GM23338 (cell line): ENCODE data around the gene TGIF2. TPM values are rescaled to one million over a fixed set of nuclear protein-coding genes. Genes with fewer than 3 reads are reported as not detected.
"Not testable (repeated sequence)": the region's sequence is repeated elsewhere in the genome, so short reads cannot be mapped to it uniquely, and the experiment has no call there.

Source experiments
- ATAC-seq: fragments of 200-7000 bp; cut with Tn5 transposase; 3 replicates; pipeline ENCODE4 v1.9.1; 2020
- DNase-seq: peaks from one replicate; pipeline ENCODE4 v3.0.0-alpha.2; 2015; ENCODE audit warnings: low spot score
- H2AFZ ChIP-seq: fragments of 200-600 bp; sonication (generic); 2 replicates; pipeline ENCODE4 v1.8.0; 2016; ENCODE audit warnings: antibody characterized with exemption, mild to moderate bottlenecking, moderate library complexity
- H3F3A ChIP-seq: fragments of 200-600 bp; sonication (generic); replicated peaks from 2 replicates; pipeline ENCODE4 v1.8.0; 2017; ENCODE audit warnings: antibody characterized with exemption, mixed run types, low read depth
- H3K27ac ChIP-seq: fragments of 200-600 bp; sonication (generic); 2 replicates; pipeline ENCODE4 v1.6.1; 2016; ENCODE audit warnings: low read depth
- H3K27me3 ChIP-seq: fragments of 200-600 bp; sonication (generic); 2 replicates; pipeline ENCODE4 v1.8.0; 2016; ENCODE audit warnings: mild to moderate bottlenecking, mixed run types, moderate library complexity; ENCODE audit not compliant: insufficient read depth
- H3K36me3 ChIP-seq: fragments of 200-600 bp; sonication (generic); 2 replicates; pipeline ENCODE4 v1.8.0; 2016; ENCODE audit warnings: mild to moderate bottlenecking; ENCODE audit not compliant: insufficient read depth
- H3K4me1 ChIP-seq: fragments of 200-600 bp; sonication (generic); 2 replicates; pipeline ENCODE4 v1.8.0; 2016; ENCODE audit warnings: mild to moderate bottlenecking, moderate library complexity; ENCODE audit not compliant: insufficient read depth
- H3K4me2 ChIP-seq: fragments of 200-600 bp; sonication (generic); 2 replicates; pipeline ENCODE4 v1.7.1; 2017; ENCODE audit warnings: mixed run types
- H3K4me3 ChIP-seq: fragments of 200-600 bp; sonication (generic); 2 replicates; pipeline ENCODE4 v1.6.1; 2016; ENCODE audit warnings: mixed run types
- H3K79me2 ChIP-seq: fragments of 200-600 bp; sonication (generic); replicated peaks from 2 replicates; pipeline ENCODE4 v1.8.0; 2017; ENCODE audit warnings: mild to moderate bottlenecking; ENCODE audit not compliant: insufficient read depth
- H3K9me2 ChIP-seq: fragments of 200-600 bp; sonication (generic); 2 replicates; pipeline ENCODE4 v1.8.0; 2017; ENCODE audit not compliant: insufficient read depth
- H4K20me1 ChIP-seq: fragments of 200-600 bp; sonication (generic); replicated peaks from 2 replicates; pipeline ENCODE4 v1.8.0; 2017; ENCODE audit warnings: mild to moderate bottlenecking; ENCODE audit not compliant: insufficient read depth
- H3K27ac Mint-ChIP-seq: 2 replicates; pipeline ENCODE4 v1.8.0; 2020; ENCODE audit warnings: inconsistent platforms, mild to moderate bottlenecking, moderate library complexity, mixed read lengths
- H3K27me3 Mint-ChIP-seq: 3 replicates; pipeline ENCODE4 v1.8.0; 2022; ENCODE audit warnings: low read depth, mild to moderate bottlenecking, moderate library complexity, mixed read lengths, inconsistent platforms; ENCODE audit not compliant: insufficient read depth, poor library complexity
- H3K36me3 Mint-ChIP-seq: 3 replicates; pipeline ENCODE4 v1.8.0; 2021; ENCODE audit warnings: low read depth, mild to moderate bottlenecking, inconsistent platforms, moderate library complexity, mixed read lengths
- H3K4me1 Mint-ChIP-seq: 3 replicates; pipeline ENCODE4 v1.8.0; 2020; ENCODE audit warnings: mild to moderate bottlenecking, inconsistent platforms, mixed read lengths
- H3K4me3 Mint-ChIP-seq: 3 replicates; pipeline ENCODE4 v1.8.0; 2021; ENCODE audit warnings: moderate library complexity, mild to moderate bottlenecking, inconsistent platforms, mixed read lengths
- H3K9me3 Mint-ChIP-seq: 3 replicates; pipeline ENCODE4 v1.8.0; 2020; ENCODE audit warnings: moderate library complexity, mild to moderate bottlenecking, inconsistent platforms, mixed read lengths
- ETS1 ChIP-seq: IDR thresholded peaks from 2 replicates; pipeline ENCODE4 v1.6.1; 2016; ENCODE audit warnings: antibody characterized with exemption
- EZH2 ChIP-seq: fragments of 200-600 bp; sonication (generic); IDR thresholded peaks from one replicate; pipeline ENCODE4 v1.8.0; 2017; ENCODE audit warnings: antibody characterized with exemption, mild to moderate bottlenecking, low read depth; ENCODE audit not compliant: unreplicated experiment
- EZH2phosphoT487 ChIP-seq: fragments of 200-600 bp; sonication (generic); IDR thresholded peaks from one replicate; pipeline ENCODE4 v1.8.1; 2018; ENCODE audit warnings: antibody characterized with exemption; ENCODE audit not compliant: unreplicated experiment
- JUNB ChIP-seq: IDR thresholded peaks from one replicate; pipeline ENCODE4 v1.6.1; 2016; ENCODE audit warnings: antibody characterized with exemption; ENCODE audit not compliant: unreplicated experiment
- NANOG ChIP-seq: IDR thresholded peaks from 2 replicates; pipeline ENCODE4 v1.6.1; 2016; ENCODE audit warnings: antibody characterized with exemption, borderline replicate concordance
- POLR2AphosphoS5 ChIP-seq: IDR thresholded peaks from 2 replicates; pipeline ENCODE4 v1.6.1; 2016; ENCODE audit warnings: antibody characterized with exemption, low read depth
- STAT1 ChIP-seq: IDR thresholded peaks from one replicate; pipeline ENCODE4 v1.6.1; 2016; ENCODE audit warnings: antibody characterized with exemption; ENCODE audit not compliant: unreplicated experiment
- ZNF114 ChIP-seq: fragments of 250-450 bp; sonication (Bioruptor Pico); IDR thresholded peaks from 2 replicates; pipeline ENCODE4 v1.5.0; 2020; ENCODE audit warnings: mild to moderate bottlenecking, moderate library complexity
- polyA plus RNA-seq: library from polyadenylated mRNA; unstranded; fragments of >200 nt; fragmentation: Nextera tagmentation; extraction: Ambion mirVana; gene quantifications from 2 replicates; pipeline ENCODE4 v1.2.1, GENCODE V29; 2016
- total RNA-seq: library from RNA; depleted of rRNA; stranded (reverse); fragments of >200 nt; shearing (Covaris generic); gene quantifications from 2 replicates; pipeline ENCODE4 v1.2.3, GENCODE V29; 2014

TGIF2 gene
- total and polyA plus RNA-seq, 2 experiments from 2014 or later = 47.6 to 63.2 TPM

DNA sequence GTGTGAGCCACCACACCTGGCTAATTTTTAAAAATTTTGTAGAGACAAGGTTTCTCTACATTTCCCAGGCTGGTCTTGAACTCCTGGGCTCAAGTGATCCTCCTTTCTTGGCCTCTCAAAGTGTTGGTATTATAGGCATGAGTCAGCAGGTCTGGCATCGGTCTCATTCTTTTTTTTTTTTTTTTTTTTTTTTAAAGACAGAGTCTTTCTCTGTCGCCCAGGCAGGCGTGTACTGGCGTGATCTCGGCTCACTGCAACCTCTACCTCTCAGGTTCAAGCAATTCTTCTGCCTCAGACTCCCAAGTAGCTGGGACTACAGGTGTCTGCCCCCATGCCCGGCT lies 35.0 kb downstream of the TGIF2 start:
- H3K4me3 Mint-ChIP-seq, DNase-seq, ATAC-seq, H3K9me2 ChIP-seq, H3K4me3 ChIP-seq, H3K27ac Mint-ChIP-seq, H3K27me3 ChIP-seq, H3K4me2 ChIP-seq, H3K9me3 Mint-ChIP-seq, H2AFZ ChIP-seq: not testable (repeated sequence)
- Histone ChIP-seq H3K27ac (peak overlapping the region; percentile 45; the same call in 1 of the 2 replicates), H3K4me1 (peaks cover 13% of the 10 kb centered on the region), H3F3A (peaks cover 28% of the 10 kb centered on the region), H4K20me1 (peaks cover 26% of the 10 kb centered on the region), H3K36me3 (peaks cover 37% of the 10 kb centered on the region), H3K79me2 (peaks cover 37% of the 10 kb centered on the region)
- Mint-ChIP-seq H3K36me3 (peaks cover 65% of the 10 kb centered on the region), H3K4me1 (peaks cover 17% of the 10 kb centered on the region), H3K27me3 (peaks cover 17% of the 10 kb centered on the region)

- ATAC-seq (no peak), DNase-seq (no peak)
- H3K4me2 ChIP-seq = no peak overlapping the region
- peaks cover 21% of the 10 kb centered on the region for H4K20me1 ChIP-seq
- peaks cover 5% of the 10 kb centered on the region for H3K27me3 Mint-ChIP-seq
- no peak overlapping the region for H3K4me3 Mint-ChIP-seq
- H3K79me2 ChIP-seq = peaks cover 27% of the 10 kb centered on the region
- H3K9me2 ChIP-seq = no peaks in the 10 kb centered on the region
- H3K36me3 Mint-ChIP-seq = peaks cover 84% of the 10 kb centered on the region
- H3K9me3 Mint-ChIP-seq = no peaks in the 10 kb centered on the region; the same call in 2 of the 3 replicates
- no peaks in the 10 kb centered on the region for H3K27me3 ChIP-seq
- H3K36me3 ChIP-seq = peaks cover 43% of the 10 kb centered on the region
- H3K27ac ChIP-seq = no peak overlapping the region
- no peak overlapping the region for H3K27ac Mint-ChIP-seq
- H3F3A ChIP-seq = peaks cover 23% of the 10 kb centered on the region
- H2AFZ ChIP-seq = no peak overlapping the region
- no peak overlapping the region for H3K4me3 ChIP-seq
- peaks cover 8% of the 10 kb centered on the region for H3K4me1 Mint-ChIP-seq
- TF ChIP-seq EZH2phosphoT487 = no peak
- TF ChIP-seq STAT1 = no peak
- TF ChIP-seq NANOG = no peak
- no peak for TF ChIP-seq POLR2AphosphoS5
- TF ChIP-seq EZH2 = no peak
- no peak for TF ChIP-seq JUNB
- TF ChIP-seq ETS1 = no peak
- H3K4me1 ChIP-seq = 0 out of 2 replicates have a peak, but pooled peaks cover 8% of the 10 kb centered on the region
Observed at GRCh38 chr20:36611625-36612024, 38.2 kb downstream of the TGIF2 start.

DNA sequence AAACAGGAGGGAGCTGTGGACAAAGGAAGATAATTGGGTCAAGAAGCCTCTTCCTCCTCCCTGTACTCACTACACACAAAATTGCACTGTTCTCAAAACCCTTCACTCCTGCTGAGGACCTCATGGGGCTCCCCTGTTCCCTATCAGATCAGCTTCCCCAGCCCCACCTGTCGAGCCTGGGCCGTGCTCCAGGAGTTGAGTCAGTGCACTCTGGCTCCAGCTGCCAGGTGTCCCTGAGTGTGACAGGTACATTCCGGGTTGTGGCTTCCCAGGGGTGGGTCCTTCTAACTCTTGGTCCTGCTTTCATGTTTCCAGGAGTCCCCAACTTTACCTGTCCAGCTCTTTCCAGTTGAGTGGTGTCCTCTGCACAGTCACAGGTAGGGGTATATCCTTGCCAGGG lies 40.6 kb downstream of the TGIF2 start:
- Mint-ChIP-seq H3K4me1 (no peaks in the 10 kb centered on the region), H3K27ac (no peak overlapping the region), H3K36me3 (peaks cover 63% of the 10 kb centered on the region), H3K27me3 (peaks cover 4% of the 10 kb centered on the region), H3K9me3 (no peaks in the 10 kb centered on the region; the same call in 2 of the 3 replicates), H3K4me3 (no peak overlapping the region)
- Histone ChIP-seq H3F3A (peaks cover 12% of the 10 kb centered on the region), H3K27ac (no peak overlapping the region), H2AFZ (no peak overlapping the region), H3K27me3 (no peaks in the 10 kb centered on the region), H3K79me2 (0 out of 2 replicates have a peak, but pooled peaks cover 5% of the 10 kb centered on the region), H3K36me3 (peaks cover 36% of the 10 kb centered on the region), H3K9me2 (no peaks in the 10 kb centered on the region), H4K20me1 (peaks cover 7% of the 10 kb centered on the region), H3K4me2 (no peak overlapping the region), H3K4me1 (no peaks in the 10 kb centered on the region), H3K4me3 (no peak overlapping the region)
- no peak for DNase-seq
- TF ChIP-seq NANOG (no peak), EZH2phosphoT487 (no peak), ETS1 (no peak), ZNF114 (no peak), EZH2 (no peak), STAT1 (no peak)
- ATAC-seq = no peak
